Fibroblast of lung (primary cell): ENCODE measurements around the gene TULP1.

Experiments
- EZH2 ChIP-seq: IDR thresholded peaks from 2 replicates; pipeline ENCODE4 v1.5.1; 2012; ENCODE audit warnings: low read length, control low read depth, mild to moderate bottlenecking; ENCODE audit errors: missing control alignments
- TF ChIP-seq, protein P1 (sequence below), 2 donors: IDR thresholded peaks in 1 of 2; conservative IDR thresholded peaks in 1 of 2; 1 replicate in 1 of 2; 2 replicates in 1 of 2; pipeline ENCODE4 v1.5.1; 2011 to 2012; ENCODE audit warnings: low read length in 2 of 2, control low read depth in 1 of 2, inconsistent platforms in 1 of 2, low read depth in 1 of 2, mild to moderate bottlenecking in 1 of 2

DNA sequence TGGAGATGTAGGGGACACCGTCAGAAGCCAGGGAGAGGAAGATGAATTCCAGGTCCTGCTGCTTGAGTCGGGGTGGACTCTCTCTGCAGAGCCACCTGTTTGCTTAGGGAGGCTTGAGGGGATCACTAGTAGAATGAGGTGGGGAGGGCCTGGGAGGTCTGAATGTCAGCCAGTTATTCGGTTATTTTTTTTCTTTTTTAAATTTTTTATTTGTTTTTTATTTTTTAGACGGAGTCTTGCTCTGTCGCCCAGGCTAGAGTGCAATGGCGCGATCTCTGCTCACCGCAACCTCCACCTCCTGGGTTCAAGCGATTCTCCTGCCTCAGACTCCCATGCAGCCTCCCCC is 24.2 kb downstream of the TULP1 start:
- TF ChIP-seq, protein P1, sequence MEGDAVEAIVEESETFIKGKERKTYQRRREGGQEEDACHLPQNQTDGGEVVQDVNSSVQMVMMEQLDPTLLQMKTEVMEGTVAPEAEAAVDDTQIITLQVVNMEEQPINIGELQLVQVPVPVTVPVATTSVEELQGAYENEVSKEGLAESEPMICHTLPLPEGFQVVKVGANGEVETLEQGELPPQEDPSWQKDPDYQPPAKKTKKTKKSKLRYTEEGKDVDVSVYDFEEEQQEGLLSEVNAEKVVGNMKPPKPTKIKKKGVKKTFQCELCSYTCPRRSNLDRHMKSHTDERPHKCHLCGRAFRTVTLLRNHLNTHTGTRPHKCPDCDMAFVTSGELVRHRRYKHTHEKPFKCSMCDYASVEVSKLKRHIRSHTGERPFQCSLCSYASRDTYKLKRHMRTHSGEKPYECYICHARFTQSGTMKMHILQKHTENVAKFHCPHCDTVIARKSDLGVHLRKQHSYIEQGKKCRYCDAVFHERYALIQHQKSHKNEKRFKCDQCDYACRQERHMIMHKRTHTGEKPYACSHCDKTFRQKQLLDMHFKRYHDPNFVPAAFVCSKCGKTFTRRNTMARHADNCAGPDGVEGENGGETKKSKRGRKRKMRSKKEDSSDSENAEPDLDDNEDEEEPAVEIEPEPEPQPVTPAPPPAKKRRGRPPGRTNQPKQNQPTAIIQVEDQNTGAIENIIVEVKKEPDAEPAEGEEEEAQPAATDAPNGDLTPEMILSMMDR (conservative IDR thresholded peaks at IDR 0.05 in 1 of 2, IDR thresholded peaks at IDR 0.05 in 1 of 2; ENCODE audit: low read depth in 1 of 2, low read length in 2 of 2) = no peak
- TF ChIP-seq EZH2 = no peak
